Liver (tissue), 3 donors: ENCODE results near the gene SERF1A.
"Not testable (repeated sequence)": the region's sequence is repeated elsewhere in the genome, so short reads cannot be mapped to it uniquely, and the experiment has no call there.

Experiments
- ATF3 ChIP-seq: IDR thresholded peaks from 2 replicates; pipeline ENCODE4 v1.6.1; 2016; ENCODE audit warnings: antibody characterized with exemption
- EGR1 ChIP-seq, 2 donors: IDR thresholded peaks; 2 replicates each; pipeline ENCODE4 v1.6.1; 2016 to 2018; ENCODE audit warnings: antibody characterized with exemption in 2 of 2, low read depth in 2 of 2
- FOXA1 ChIP-seq: IDR thresholded peaks from 2 replicates; pipeline ENCODE4 v1.6.1; 2016; ENCODE audit warnings: antibody characterized with exemption
- GABPA ChIP-seq, 2 donors: IDR thresholded peaks in 1 of 2; conservative IDR thresholded peaks in 1 of 2; 2 replicates each; pipeline ENCODE4 v1.6.1; 2016; ENCODE audit warnings: antibody characterized with exemption in 2 of 2, mild to moderate bottlenecking in 1 of 2, moderate library complexity in 1 of 2
- HNF4A ChIP-seq, 2 donors: conservative IDR thresholded peaks; 2 replicates each; pipeline ENCODE4 v1.6.1; 2016; ENCODE audit warnings: antibody characterized with exemption in 2 of 2, mild to moderate bottlenecking in 2 of 2
- MAX ChIP-seq: IDR thresholded peaks from 2 replicates; pipeline ENCODE4 v1.6.1; 2016; ENCODE audit warnings: antibody characterized with exemption
- RAD21 ChIP-seq, 2 donors: IDR thresholded peaks; 2 replicates each; pipeline ENCODE4 v1.6.1; 2016; ENCODE audit warnings: antibody characterized with exemption in 2 of 2, mild to moderate bottlenecking in 2 of 2
- REST ChIP-seq: IDR thresholded peaks from 2 replicates; pipeline ENCODE4 v1.6.1; 2016; ENCODE audit warnings: antibody characterized with exemption, mild to moderate bottlenecking
- SP1 ChIP-seq: IDR thresholded peaks from 2 replicates; pipeline ENCODE4 v1.6.1; 2018; ENCODE audit warnings: antibody characterized with exemption, mild to moderate bottlenecking
- TAF1 ChIP-seq: conservative IDR thresholded peaks from 2 replicates; pipeline ENCODE4 v1.6.1; 2016; ENCODE audit warnings: antibody characterized with exemption, mild to moderate bottlenecking
- TF ChIP-seq, protein P1 (sequence below): fragments of 150-350 bp; IDR thresholded peaks from 2 replicates; pipeline ENCODE4 v1.5.1; 2017; ENCODE audit warnings: improper control_type of control experiment, low read depth, low read length; ENCODE audit not compliant: missing input control
- TF ChIP-seq, protein P2 (sequence below): IDR thresholded peaks from 2 replicates; pipeline ENCODE4 v1.6.1; 2016; ENCODE audit warnings: antibody characterized with exemption
- donor health status: healthy.
- donor health status: healthy.

DNA sequence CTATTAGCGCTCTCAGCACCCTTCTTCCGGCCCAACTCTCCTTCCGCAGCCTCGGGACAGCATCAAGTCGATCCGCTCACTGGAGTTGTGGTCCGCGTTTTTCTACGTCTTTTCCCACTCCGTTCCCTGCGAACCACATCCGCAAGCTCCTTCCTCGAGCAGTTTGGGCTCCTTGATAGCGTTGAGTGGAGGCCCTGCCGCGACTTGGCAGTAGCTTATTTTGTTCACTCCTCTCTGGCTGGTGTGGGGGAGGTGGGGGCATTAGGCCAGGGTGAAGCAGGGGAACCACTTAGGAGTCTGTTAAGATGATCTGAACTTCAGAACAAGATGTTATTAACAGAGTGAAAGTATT is 24.7 kb downstream of the SERF1A start:
- TF ChIP-seq ATF3; GABPA (IDR thresholded peaks at IDR 0.05 in 1 of 2, conservative IDR thresholded peaks at IDR 0.05 in 1 of 2); REST; TAF1; RAD21 (IDR thresholded peaks at IDR 0.05); FOXA1; HNF4A (conservative IDR thresholded peaks at IDR 0.05); EGR1 (IDR thresholded peaks at IDR 0.05; ENCODE audit: low read depth in 2 of 2); SP1; MAX: not testable (repeated sequence)
- TF ChIP-seq, protein P1, sequence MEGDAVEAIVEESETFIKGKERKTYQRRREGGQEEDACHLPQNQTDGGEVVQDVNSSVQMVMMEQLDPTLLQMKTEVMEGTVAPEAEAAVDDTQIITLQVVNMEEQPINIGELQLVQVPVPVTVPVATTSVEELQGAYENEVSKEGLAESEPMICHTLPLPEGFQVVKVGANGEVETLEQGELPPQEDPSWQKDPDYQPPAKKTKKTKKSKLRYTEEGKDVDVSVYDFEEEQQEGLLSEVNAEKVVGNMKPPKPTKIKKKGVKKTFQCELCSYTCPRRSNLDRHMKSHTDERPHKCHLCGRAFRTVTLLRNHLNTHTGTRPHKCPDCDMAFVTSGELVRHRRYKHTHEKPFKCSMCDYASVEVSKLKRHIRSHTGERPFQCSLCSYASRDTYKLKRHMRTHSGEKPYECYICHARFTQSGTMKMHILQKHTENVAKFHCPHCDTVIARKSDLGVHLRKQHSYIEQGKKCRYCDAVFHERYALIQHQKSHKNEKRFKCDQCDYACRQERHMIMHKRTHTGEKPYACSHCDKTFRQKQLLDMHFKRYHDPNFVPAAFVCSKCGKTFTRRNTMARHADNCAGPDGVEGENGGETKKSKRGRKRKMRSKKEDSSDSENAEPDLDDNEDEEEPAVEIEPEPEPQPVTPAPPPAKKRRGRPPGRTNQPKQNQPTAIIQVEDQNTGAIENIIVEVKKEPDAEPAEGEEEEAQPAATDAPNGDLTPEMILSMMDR, result not testable (repeated sequence)
- TF ChIP-seq, protein P2, sequence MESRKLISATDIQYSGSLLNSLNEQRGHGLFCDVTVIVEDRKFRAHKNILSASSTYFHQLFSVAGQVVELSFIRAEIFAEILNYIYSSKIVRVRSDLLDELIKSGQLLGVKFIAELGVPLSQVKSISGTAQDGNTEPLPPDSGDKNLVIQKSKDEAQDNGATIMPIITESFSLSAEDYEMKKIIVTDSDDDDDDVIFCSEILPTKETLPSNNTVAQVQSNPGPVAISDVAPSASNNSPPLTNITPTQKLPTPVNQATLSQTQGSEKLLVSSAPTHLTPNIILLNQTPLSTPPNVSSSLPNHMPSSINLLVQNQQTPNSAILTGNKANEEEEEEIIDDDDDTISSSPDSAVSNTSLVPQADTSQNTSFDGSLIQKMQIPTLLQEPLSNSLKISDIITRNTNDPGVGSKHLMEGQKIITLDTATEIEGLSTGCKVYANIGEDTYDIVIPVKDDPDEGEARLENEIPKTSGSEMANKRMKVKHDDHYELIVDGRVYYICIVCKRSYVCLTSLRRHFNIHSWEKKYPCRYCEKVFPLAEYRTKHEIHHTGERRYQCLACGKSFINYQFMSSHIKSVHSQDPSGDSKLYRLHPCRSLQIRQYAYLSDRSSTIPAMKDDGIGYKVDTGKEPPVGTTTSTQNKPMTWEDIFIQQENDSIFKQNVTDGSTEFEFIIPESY, result not testable (repeated sequence)
